Fibroblast of mammary gland (primary cell): ENCODE results near the gene KCNT1.

Experiments used
- DNase-seq: peaks from one replicate; pipeline ENCODE4 v3.0.0-alpha.2; 2010; ENCODE audit warnings: low read depth
- H3K4me3 ChIP-seq: 2 replicates; pipeline ENCODE4 v1.5.1; 2011; ENCODE audit warnings: low read depth, mild to moderate bottlenecking, low read length, moderate library complexity; ENCODE audit not compliant: control insufficient read depth
- CTCF ChIP-seq: conservative IDR thresholded peaks from 2 replicates; pipeline ENCODE4 v1.5.1; 2011; ENCODE audit warnings: low read depth, low read length, inconsistent platforms; ENCODE audit not compliant: control insufficient read depth, insufficient read depth

KCNT1 gene

GRCh38 chr9:135761845-135762168 lies 59.8 kb downstream of the KCNT1 start:
- DNase-seq = no peak
- no peak for TF ChIP-seq CTCF

GRCh38 chr9:135762921-135763320 lies 60.9 kb downstream of the KCNT1 start:
- TF ChIP-seq CTCF = no peak
- no peak overlapping the region for H3K4me3 ChIP-seq
- no peak for DNase-seq

More at GRCh38 chr9:135761845-135762168, 59.8 kb downstream of the KCNT1 start:
- H3K4me3 ChIP-seq = no peak overlapping the region

- no peak for DNase-seq
- no peak overlapping the region for H3K4me3 ChIP-seq
- no peak for TF ChIP-seq CTCF
Observed at GRCh38 chr9:135763716-135764446, 61.9 kb downstream of the KCNT1 start.

- TF ChIP-seq CTCF = no peak
- DNase-seq = no peak
- H3K4me3 ChIP-seq = no peak overlapping the region
Observed at GRCh38 chr9:135764731-135765130, 62.7 kb downstream of the KCNT1 start.

- no peak overlapping the region for H3K4me3 ChIP-seq
- no peak for DNase-seq
- TF ChIP-seq CTCF = no peak
Observed at GRCh38 chr9:135765416-135765815, 63.4 kb downstream of the KCNT1 start.

- no peak for DNase-seq
- TF ChIP-seq CTCF = no peak
- H3K4me3 ChIP-seq = no peak overlapping the region
Observed at GRCh38 chr9:135766251-135766650, 64.3 kb downstream of the KCNT1 start.

- no peak for TF ChIP-seq CTCF
- DNase-seq = no peak
- H3K4me3 ChIP-seq = no peak overlapping the region
Observed at GRCh38 chr9:135766707-135767106, 64.7 kb downstream of the KCNT1 start.
